MV-4-11 (cell line): ENCODE measurements around the gene MMP24.
"Not testable (repeated sequence)": the region's sequence is repeated elsewhere in the genome, so short reads cannot be mapped to it uniquely, and the experiment has no call there.

ENCODE experiments used
- DNase-seq: peaks from one replicate; lab custom pipeline; 2025; lab: John Stamatoyannopoulos, UW

The MMP24 gene

DNA sequence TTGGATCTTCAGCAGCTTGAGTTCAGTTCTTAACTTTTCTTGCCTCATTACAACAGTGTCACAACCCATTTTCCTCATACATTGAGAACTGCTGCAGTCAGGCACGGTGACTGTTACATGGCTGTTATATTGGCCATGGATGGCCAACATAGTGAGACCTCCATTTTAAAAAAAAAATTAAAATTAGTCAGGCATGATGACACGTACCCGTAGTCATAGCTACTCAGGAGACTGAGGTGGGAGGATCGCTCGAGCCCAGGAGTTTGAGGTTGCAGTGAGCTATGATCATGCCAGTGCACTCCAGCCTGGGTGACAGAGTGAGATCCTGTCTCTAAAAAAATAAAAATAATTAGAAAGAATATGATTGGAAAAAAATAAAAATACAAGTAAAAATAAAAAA lies 9.9 kb upstream of the MMP24 start:
- no peak for DNase-seq

DNA sequence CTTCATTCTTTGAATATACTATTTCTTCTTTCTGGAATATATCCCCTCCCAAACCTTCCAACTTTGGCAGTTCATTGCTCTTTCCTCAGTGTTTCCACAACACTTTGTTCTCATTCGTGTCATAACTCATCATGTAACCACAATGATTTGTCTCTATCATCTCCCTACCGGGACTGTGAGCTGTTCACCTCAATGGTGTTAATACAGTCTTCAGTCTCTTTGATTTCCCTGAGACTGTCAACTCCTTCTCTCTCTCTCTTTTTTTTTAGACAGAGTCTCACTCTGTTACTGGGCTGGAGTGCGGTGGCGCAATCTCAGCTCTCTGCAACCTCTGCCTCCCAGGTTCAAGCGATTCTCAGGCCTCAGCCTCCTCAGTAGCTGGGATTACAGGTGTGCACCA lies 2.5 kb upstream of the MMP24 start:
- no peak for DNase-seq

DNA sequence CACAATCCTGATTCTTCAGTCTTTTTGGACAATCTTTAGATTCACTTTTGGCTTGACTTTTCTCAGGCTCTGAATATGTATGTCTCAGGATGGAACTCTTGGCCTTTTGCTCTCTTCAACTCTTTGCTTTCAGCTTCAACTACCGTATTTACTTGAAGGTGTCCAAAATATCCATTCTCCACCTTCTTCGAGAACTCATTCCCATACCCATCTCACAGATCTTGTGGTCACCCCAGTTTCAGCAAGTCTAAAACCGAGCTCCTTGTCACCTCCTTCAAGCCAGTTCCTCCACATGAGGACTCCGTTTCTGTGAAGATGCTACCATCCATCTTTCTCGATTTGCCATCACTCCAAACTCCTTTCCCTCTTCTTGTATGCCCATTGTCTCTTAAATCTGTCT lies 2.0 kb upstream of the MMP24 start:
- DNase-seq, result no peak

DNA sequence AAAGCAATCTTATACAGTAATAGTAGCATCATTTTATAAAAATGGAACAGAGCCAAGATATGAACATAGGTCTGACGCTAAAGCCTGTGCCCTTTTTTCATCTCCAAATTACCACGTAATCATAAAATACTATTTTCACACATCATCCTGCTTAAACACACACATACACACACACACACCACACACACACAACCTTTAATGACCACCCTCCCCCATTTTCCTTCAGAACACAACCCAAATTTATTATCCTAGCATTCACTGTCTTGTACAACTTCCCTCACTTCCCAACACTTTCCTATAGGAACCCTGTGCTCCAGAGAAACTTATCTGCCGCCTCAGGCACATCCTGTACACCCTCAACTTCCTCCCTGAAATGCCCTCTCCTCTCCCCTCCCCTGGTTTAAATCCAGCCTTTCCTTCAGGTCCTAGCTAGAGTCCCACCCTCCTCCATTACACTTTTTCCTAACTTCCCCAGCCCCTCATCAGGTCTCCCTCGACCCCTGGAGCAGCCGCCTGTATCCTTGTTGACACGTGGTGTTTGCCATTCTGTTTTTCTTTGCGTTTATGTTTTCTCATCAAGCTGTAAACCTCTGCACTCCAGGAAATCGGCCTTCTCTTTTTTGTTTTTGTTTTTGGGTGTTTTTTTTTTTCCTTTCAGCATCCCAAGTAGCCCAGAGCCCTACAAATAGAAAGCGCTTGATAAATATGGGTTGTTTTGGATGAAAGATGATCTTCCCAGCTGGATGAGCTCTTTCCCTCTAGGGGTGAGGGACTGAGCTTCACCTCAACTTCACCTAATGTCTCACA lies 968 bp upstream of the MMP24 start:
- no peak for DNase-seq

DNA sequence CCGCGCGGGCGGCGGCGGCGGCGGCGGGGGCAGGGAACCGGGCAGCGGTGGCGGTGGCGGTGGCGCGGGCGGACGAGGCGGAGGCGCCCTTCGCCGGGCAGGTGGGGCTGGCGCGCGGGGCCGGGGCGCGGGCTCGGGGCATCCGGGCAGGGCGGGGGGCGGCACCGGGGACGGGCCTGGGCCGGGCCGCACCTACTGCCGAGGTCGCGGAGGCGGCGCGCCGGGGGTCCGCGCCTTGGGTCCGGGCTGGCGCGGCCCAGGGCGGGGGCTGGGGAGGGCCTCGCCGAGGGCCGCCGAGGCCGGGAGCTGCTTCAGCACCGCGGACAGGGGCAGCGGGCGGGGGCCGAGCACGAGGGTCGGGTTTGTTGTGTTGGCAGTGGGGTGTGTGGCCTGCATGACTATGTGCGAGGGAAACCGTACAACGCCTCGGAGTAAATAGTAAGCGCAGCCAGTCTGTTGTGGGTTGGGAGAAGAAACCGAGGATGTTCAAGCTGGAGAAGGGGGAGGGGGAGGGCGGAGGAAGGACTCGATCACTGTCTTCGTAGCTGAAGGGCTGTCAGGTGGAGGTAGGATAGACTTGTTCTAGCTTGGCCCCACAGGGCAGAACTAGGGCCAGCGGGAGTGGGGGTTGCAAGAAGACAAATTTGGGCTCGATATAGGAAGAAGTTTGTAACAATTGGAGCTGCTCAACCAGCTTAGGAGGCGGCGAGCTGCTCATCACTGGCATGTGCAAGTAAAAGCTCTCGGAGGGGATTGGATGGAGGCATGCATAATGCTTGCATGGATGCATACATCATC lies 593 bp downstream of the MMP24 start:
- DNase-seq, result no peak

DNA sequence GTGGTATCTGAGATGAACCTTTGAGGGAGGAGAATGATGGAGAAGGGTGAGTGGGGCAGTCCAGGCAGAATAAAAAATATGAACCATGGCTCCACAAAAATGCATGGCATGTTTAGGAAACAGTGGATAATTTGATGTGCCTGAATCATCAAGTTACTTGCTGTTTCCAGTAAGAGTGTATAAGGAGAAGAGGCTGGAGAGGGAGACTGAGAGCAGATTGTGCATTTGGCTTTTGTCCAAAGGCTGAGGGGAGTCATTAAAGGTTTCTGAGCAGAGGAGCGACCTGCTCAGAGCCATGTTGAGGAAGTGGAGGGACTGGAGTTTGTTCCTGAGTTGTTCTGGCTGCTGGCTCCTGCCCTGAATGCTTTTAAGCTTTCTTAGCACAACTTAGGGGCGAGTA lies 6.1 kb downstream of the MMP24 start:
- no peak for DNase-seq

DNA sequence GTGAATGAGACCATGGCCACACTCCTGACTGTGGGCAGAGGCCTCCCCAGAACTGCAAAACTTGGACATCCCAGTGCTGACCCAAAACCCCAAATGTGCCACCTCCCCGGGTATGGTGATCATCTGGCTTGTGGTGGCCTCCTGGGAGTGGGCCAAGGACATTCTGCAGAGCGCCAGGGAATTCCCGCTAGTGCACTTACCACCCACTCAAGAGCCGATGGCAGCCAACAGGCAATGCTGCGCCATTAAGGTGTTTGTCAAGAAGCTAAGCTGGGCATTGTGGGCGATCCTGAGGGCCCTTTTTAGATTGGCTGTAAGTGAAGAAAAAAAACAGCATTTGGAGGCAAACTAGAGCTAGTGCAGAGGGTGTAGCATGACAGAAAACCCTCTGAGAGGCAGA lies 9.4 kb downstream of the MMP24 start:
- no peak for DNase-seq

DNA sequence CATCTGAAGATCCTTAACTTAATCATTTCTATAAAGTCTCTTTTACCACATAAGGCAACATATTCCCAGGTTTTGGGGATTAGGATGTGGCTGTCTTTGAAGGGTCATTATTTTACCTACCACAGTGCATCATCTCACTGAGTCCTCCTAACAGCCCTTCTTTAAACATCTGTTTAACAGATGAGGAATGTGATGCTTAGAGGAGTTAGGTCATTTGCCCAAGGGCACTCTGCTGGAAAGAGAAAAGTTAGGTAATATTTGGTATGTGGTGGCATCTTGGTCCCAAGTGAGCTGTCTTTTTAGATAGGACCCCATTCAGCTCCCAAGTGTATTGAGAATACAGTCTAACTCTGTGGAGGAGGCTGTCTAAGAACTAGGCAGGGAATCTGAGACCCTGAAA lies 11.0 kb downstream of the MMP24 start:
- DNase-seq, result no peak

DNA sequence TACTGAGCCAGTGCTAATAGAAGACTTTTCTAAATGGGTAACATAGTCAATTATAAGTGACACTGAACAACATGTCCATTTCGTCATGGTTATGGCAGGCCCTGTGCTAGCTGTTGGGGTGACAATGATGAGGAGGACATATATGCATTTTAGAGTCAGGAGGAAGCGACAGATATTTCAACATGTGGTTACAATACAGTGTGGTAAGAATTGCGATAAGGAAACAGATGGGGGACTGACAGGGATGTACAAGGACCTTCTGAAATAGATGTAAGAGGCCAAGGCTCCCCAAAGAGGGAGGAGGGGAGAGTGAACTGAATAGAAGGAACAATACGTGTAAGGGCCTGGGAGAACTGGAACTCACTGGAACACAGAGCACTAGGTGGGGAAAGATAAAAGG lies 11.7 kb downstream of the MMP24 start:
- DNase-seq, result peak; percentile 95

DNA sequence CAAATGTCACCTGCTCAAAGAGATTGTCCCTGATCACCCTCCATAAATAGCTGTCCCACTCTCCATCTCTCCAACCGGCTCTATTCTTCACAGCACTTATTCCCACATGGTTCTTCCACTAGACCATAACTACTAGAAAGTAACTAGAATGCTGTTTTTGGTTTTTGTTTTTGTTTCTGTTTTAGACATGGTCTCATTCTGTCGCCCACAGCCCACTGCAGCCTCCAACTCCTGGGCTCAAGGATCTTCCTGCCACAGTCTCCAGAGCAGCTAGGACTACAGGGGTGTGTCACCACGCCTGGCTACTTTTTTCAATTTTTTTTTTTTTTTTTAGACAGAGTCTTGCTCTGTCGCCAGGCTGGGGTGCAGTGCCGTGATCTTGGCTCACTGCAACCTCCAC lies 12.2 kb downstream of the MMP24 start:
- peak; percentile 29 for DNase-seq

DNA sequence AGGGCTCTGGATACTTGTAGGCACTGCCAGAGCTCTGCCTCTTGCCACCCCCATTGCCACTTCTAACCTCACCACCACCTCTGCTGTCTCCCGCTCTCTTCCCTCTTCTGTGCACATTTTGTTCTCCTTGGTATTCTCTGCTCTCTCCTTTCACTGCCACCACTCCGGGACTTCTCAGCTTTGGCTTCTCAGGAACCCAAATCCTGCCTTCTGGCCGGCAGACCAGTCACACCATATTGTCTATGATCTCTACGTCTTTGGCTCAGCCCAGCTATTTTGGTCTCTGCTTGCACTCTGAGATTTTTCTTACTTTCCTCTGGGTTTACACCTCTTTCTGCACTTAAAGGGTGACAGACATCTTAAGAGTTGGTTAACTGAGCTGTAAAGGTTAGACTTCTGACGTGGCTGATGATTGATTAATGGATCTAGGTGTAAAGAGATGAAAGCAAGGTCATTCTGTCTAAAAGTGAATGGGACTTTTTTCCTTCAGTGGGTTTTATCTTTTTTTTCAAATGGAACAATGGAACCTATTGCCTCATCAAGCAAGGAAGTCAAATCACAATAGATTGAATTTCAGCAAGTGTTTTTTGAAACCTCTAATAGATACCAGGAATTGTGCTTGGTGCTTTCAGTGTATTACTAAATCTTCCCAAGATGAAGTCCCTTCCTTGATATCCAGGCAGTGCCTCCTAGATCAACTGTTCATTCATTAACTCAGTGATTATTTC lies 13.8 kb downstream of the MMP24 start:
- no peak for DNase-seq

DNA sequence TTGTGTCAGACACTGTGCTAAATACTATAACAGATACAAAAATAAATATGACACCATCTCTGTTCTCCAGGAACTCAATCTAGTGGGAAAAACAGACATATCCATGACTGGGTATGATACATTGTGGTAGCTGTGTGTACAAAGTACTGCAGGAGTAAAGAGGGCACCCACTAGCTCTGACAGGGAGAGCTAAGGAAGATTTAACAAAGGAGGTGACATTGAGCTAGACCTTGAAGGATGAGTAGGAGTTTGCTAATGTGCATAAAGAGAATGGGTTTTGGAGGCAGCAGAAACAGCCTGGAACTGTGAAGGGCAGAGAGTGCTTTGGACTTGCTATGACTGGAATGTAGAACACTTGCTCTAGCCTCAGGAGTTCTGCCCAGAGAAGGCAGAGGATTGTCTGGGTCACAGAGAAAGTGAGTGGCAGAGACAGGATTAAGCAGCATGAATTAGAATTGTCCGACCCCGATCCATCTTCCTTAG lies 14.4 kb downstream of the MMP24 start:
- DNase-seq, result no peak

DNA sequence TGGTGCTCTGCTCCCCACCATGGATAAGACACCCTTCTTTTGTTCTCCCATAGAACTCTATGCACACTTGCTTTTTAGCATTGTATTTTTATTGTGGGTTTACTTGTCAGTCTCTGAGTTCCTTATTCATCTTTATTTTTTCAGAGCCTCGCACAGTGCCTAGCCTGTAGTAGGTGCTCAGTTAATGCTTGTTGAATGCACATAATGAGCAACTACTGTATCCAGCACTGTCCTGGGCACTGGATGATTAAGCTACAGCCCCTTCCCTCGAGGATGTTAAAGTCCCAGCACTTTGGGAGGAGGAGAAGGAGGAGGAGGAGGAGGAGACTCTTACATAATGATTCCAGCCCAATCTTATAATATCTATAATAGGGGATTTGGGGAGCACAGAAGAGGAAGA lies 16.8 kb downstream of the MMP24 start:
- DNase-seq, result no peak

DNA sequence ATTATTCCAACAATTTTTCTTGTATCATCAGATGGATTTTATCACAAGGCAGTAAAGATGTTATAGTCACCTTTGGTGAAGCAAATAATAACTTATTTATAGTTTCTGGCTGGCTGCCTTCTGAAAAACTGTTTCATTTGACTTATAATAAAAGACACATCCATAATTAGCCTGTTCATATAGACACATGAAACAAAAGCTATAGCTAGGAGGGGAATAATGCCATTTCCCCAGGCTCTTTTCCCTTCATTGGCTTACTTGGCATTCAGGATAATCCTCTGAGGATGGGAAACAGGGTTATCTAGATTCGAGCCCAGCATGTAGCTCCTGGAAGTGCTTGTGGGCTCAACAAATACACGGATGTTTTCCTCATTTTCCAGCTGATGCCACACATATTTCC lies 17.5 kb downstream of the MMP24 start:
- DNase-seq, result no peak

DNA sequence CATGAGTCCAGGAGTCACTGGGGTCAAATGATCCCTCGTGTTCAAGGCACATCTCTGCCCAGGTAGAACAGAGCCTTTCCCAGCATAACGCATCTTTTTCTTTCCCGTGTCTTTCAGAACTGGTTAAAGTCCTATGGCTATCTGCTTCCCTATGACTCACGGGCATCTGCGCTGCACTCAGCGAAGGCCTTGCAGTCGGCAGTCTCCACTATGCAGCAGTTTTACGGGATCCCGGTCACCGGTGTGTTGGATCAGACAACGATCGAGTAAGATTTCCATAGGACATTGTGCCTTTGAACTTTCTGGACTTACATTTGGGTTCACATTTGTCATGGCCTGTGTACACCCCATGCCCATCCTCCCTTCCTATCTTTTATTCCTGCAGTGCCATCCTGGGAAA lies 20.2 kb downstream of the MMP24 start:
- no peak for DNase-seq

DNA sequence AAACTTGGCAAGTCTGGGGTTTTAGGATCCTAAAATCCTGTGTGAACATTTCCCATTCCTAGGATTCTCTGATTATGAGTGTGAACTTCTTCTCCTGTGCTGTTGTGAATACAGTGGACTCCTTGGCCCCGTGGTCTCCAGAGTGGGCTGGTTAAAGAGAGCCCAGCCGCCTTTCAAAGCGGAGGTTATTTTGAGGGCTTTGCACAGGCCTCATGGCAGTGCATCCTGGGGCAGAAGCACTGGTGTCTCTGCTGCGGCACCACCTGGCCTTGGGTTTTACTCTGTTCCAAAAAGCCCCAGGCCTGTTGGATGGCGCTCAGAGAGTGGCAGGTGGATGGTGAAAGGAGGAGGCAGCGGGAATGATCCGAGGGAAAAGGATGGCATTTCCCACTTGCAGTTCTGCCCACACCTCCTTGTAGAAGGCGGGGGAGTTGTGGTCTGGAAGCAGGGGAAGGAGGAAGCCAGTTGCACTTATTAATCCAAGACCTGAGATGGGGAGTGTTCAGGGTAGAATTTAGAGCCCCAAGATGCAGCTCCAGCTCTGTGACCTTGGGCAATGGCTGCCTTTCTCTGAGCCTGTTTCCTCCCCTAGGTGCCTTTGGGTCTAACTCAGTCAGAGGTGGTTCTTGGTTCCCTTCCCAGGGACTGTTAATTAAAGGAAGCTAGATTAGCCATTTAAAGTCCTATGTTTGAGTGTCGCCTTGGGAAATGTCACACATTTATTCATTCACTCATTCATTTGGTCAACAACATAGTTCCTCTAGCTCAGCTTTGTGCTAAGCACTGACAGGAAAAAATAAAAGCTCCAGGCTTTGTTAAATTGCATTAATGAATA lies 22.4 kb downstream of the MMP24 start:
- DNase-seq, result no peak

DNA sequence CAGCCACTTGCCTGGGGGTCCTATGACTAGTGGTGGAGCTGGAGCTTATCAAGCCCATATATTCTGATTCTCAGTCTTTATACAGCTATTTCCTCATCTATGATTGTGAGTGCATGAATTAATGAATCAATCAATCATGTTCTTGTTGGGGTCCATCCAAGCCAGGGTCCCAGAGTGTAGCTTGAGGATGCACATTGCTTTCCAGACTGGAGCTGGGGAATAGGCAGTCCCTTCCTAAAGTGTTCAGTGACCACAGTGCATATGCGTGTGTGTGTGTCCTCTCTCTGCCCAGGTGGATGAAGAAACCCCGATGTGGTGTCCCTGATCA lies 25.1 kb downstream of the MMP24 start:
- DNase-seq, result no peak

DNA sequence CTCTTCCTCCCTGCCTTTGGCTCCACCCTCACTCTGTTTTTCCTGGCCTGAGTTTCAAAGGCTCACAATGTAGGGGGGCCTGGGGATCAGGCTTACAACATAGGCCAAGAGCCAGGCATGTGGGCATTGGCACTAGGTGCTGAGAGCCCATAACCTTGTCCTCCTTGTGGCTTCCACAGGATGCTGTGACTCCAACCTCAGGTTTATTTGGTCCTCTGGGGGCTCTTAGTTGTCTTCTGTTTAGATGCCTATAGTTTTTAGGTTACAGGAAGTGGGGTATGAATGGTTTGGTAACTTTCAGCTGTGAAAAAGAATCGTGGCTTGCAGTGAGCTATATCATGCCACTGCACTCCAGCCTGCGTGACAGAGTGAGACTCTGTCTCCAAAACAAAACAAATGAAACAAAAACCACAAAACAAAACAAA lies 25.6 kb downstream of the MMP24 start:
- DNase-seq, result no peak

DNA sequence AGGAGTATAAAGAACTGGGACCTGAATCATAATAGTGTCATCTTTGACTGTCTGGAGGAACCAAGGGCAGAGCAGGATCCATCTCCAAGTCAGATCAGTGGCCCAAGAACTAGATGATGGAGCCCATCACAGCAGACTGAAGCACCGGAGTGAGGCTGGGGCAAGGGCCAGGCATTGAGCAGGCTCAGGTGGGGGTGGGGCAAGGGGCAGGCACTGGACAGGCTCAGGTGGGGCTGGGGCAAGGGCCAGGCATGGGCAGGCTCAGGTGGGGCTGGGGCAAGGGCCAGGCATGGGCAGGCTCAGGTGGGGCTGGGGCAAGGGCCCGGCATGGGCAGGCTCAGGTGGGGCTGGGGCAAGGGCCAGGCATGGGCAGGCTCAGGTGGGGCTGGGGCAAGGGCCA lies 26.1 kb downstream of the MMP24 start:
- not testable (repeated sequence) for DNase-seq

DNA sequence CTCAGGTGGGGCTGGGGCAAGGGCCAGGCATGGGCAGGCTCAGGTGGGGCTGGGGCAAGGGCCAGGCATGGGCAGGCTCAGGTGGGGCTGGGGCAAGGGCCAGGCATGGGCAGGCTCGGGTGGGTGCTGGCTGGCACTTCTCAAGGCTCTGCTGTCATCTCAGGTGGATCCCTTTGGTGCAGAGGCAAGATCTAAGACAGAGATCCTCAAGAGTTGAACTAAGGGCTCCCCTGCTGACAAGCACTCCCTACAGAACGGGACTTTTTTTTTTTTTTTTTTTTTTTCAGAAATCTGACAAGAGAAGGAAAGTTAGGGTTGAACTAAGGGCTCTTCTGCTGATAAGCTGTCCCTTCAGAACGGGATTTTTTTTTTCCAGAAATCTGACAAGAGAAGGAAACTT lies 26.5 kb downstream of the MMP24 start:
- no peak for DNase-seq

DNA sequence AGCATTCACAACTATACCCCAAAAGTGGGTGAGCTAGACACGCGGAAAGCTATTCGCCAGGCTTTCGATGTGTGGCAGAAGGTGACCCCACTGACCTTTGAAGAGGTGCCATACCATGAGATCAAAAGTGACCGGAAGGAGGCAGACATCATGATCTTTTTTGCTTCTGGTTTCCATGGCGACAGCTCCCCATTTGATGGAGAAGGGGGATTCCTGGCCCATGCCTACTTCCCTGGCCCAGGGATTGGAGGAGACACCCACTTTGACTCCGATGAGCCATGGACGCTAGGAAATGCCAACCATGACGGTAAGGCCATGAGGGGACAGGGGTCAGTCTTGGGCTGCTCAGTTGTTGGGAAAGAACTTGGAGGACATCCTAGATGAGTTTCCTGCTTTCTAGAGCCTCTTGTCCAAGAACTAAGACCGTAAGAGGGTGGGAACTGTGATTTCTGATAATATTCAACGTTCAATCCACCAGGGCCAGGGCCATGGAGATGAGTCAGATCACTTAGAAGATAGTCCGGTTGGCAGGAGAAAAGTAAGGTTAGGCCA lies 28.0 kb downstream of the MMP24 start:
- DNase-seq, result no peak
